Measurements from ENCODE around the gene SHROOM3.

GRCh38 chr4:76823495-76823894 lies 388.5 kb downstream of the SHROOM3 start:
- TF ChIP-seq CTCF (conservative IDR thresholded peaks at IDR 0.05 in 1 of 2, IDR thresholded peaks at IDR 0.05 in 1 of 2; ENCODE audit: extremely low read depth in 1 of 2, insufficient read depth in 1 of 2, low read depth in 1 of 2, low read length in 2 of 2) = no peak
- TF ChIP-seq EZH2 (IDR thresholded peaks at IDR 0.05; ENCODE audit: borderline replicate concordance, low read length) = no peak

Measured in mammary epithelial cell (primary cell).